T-helper 17 cell (primary cell): ENCODE measurements around the gene MACROD2. TPM values are rescaled to one million over a fixed set of nuclear protein-coding genes. Genes with fewer than 3 reads are reported as not detected.
"Not testable (repeated sequence)": the region's sequence is repeated elsewhere in the genome, so short reads cannot be mapped to it uniquely, and the experiment has no call there.

Source experiments
- ATAC-seq: fragments of 150-1000 bp; cut with Tn5 transposase; 2 replicates; pipeline ENCODE4 v1.10.0; 2021; ENCODE audit warnings: mild to moderate bottlenecking, moderate library complexity
- DNase-seq, 3 donors: peaks; one replicate each; pipeline versions ENCODE4 v3.0.0 to v3.0.0-alpha.2; 2020 to 2021
- H3K9me3 ChIP-seq: one replicate; pipeline ENCODE4 v1.7.0; 2013; ENCODE audit warnings: low read length, mild to moderate bottlenecking; ENCODE audit not compliant: control insufficient read depth, poor library complexity, severe bottlenecking
- H3K27ac Mint-ChIP-seq: one replicate; pipeline ENCODE4 v1.8.0; 2022; ENCODE audit warnings: mild to moderate bottlenecking, moderate library complexity, mixed read lengths
- H3K27me3 Mint-ChIP-seq: one replicate; pipeline ENCODE4 v1.8.0; 2022; ENCODE audit warnings: mixed read lengths
- H3K36me3 Mint-ChIP-seq: one replicate; pipeline ENCODE4 v1.8.0; 2022; ENCODE audit warnings: low read depth, mixed read lengths
- H3K4me1 Mint-ChIP-seq: one replicate; pipeline ENCODE4 v1.8.0; 2022; ENCODE audit warnings: mild to moderate bottlenecking, mixed read lengths
- H3K4me3 Mint-ChIP-seq: one replicate; pipeline ENCODE4 v1.8.0; 2022; ENCODE audit warnings: mild to moderate bottlenecking, moderate library complexity, mixed read lengths
- total RNA-seq, 4 donors: library from RNA in 2 of 4; stranded (reverse) in 2 of 4; gene quantifications; one replicate each; pipeline ENCODE4 v1.2.3 and lab custom pipeline; 2022 to 2026

The MACROD2 gene
- total RNA-seq, 2 donors from 2014 or later, result 0.85 TPM; not detected in 1

DNA sequence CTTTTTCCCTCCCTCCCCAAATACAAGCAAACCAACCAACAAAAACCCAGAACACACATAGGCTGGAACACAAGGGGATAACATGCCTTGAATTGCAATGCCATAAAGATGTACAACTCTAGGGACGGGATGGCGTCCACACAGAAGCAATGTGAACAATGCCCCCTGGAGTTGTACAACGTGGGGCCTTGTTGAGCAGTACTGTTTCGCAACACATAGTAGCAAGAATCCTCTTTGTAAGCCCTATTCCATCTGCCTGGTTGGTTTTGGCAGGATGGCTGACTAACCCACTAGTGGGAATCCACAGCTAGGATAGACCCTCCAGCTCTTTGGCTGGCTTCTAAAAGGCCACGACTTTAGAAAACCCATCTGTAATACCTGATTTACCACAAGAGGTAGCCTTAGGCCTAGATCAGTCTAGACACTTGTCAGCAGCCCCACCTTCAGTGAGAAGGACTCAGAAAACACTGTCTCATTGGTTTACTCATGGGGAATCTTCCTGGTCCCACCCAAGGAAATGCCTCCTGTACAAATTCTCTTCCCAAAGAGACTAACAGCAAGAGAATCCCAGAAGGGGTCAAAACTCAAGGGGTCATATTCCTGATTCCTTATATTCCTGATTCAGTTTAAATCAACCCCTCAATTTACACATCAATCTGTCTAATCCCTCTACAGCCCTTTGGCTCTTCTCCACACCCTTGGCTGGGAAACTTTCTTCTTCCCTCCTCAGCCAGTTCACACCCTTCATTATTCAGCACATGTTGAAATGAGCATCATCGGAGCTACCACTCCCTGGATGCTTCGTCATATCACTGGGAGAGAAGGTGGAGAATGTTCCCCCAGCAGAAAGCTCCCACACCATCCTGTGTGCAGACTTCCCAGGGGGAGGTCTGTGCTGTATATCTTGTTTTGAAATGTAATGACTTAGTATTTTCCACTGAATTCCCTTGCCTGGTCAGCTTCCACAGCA, 964.5 kb downstream of the MACROD2 start:
- no peak overlapping the region for H3K27ac Mint-ChIP-seq
- ATAC-seq (no peak), DNase-seq (no peak)
- no peak overlapping the region for H3K4me3 Mint-ChIP-seq
- H3K9me3 ChIP-seq, result no peaks in the 10 kb centered on the region
- H3K4me1 Mint-ChIP-seq, result no peaks in the 10 kb centered on the region
- no peaks in the 10 kb centered on the region for H3K27me3 Mint-ChIP-seq
- H3K36me3 Mint-ChIP-seq, result no peaks in the 10 kb centered on the region

DNA sequence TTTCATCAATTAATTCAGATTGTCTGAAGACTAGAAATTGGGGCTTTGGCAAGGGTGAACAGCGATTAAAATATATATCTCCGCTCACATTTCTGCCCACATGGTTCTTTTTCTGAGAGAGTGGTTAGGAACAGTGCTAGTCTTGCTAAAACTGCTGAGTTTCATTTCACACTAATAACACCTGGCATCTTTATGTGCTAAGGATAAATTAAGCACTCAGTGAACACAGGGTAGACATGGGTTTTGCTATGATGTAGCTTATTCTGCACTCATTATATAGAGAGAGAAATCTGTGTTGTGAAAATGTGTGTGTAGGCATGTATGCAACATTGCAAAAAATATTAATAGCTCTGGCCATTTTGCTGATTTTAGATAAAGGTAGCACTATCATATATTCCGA, 965.5 kb downstream of the MACROD2 start:
- Mint-ChIP-seq H3K27ac (no peak overlapping the region), H3K36me3 (no peaks in the 10 kb centered on the region), H3K4me3 (no peak overlapping the region), H3K4me1 (no peaks in the 10 kb centered on the region), H3K27me3 (no peaks in the 10 kb centered on the region)
- no peaks in the 10 kb centered on the region for H3K9me3 ChIP-seq
- DNase-seq, result no peak
- ATAC-seq, result no peak

DNA sequence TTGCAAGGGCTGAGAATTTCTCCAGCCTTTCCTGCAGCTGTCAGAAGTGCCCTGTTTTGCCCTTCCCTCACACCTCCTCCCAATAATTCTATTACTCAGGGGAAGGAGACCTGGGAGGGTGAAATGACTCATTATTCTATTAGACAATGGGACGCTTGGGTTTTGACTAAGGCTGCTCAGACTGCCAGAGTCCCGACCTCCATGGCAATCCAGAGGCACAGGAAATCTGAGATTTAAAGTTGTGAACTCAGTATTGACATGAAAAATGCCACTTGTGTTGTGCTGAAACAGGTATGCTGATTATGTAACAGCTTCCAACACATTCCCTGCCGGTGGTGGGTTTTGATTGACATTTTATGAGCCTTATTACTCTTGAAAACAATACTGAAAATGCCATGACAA, 967.9 kb downstream of the MACROD2 start:
- no peak overlapping the region for H3K4me3 Mint-ChIP-seq
- no peaks in the 10 kb centered on the region for H3K36me3 Mint-ChIP-seq
- H3K4me1 Mint-ChIP-seq, result no peaks in the 10 kb centered on the region
- no peak overlapping the region for H3K27ac Mint-ChIP-seq
- ATAC-seq (no peak), DNase-seq (no peak)
- H3K27me3 Mint-ChIP-seq, result no peaks in the 10 kb centered on the region
- no peaks in the 10 kb centered on the region for H3K9me3 ChIP-seq

DNA sequence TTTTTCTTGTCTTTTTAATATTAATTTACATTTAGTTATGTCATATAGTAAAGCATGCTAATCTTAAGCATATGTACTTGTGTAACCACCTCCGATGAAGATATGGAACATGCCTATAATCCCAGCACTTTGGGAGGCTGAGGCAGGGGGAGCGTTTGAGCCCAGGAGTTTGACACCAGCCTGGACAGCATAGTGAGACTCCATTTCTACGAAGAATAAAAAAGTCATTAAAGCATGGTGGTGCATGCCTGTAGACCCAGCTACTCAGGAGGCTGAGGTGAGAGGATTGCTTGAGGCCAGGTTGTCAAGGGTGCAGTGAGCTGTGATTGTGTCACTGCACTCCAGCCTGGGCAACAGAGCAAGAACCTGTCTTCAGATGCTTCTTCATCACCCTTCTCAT, 970.9 kb downstream of the MACROD2 start:
- Mint-ChIP-seq H3K36me3 (no peaks in the 10 kb centered on the region), H3K27ac (no peak overlapping the region), H3K4me3 (no peak overlapping the region), H3K4me1 (no peaks in the 10 kb centered on the region), H3K27me3 (no peaks in the 10 kb centered on the region)
- H3K9me3 ChIP-seq, result no peaks in the 10 kb centered on the region
- ATAC-seq (no peak), DNase-seq (no peak)

DNA sequence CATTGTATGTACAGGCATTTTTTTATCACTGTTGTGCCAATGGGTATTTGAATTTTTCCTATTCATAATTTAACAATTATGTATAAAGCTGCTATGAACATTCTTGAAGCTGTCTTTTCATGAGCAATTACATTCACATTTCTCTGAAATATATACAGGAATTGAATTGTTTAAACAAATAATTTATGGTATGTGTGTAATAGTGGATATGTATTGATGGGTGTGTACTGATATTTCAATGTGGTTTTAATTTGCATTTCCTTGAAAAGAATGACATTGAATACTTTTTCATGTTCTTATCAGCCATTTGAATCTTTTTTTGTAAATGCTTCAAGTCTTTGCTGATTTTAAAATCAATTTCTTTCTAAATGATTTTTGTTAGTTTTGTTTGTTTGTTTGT, 971.5 kb downstream of the MACROD2 start:
- no peak for DNase-seq
- Mint-ChIP-seq H3K4me1 (no peaks in the 10 kb centered on the region), H3K4me3 (no peak overlapping the region), H3K36me3 (no peaks in the 10 kb centered on the region), H3K27me3 (no peaks in the 10 kb centered on the region), H3K27ac (no peak overlapping the region)
- no peak for ATAC-seq
- no peaks in the 10 kb centered on the region for H3K9me3 ChIP-seq

DNA sequence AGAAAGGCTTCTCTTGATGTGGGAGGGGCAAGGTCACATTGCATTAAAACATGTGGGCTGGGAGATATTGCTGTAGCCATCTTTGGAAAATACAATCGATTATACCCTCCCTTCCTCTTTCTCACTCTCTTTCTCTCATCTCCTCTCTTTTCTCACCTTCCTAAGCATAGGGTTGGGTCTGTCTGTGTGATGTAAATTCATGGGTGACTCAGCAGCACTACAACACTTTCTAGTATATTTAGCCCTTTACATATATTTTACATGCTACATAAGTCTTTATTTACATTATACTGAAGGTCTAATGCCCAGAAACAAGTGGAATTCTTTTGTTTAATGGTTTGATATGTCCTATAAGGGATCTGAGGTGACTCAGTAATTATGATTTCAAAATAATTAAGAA, 976.9 kb downstream of the MACROD2 start:
- no peak overlapping the region for H3K27ac Mint-ChIP-seq
- H3K27me3 Mint-ChIP-seq, result no peaks in the 10 kb centered on the region
- no peaks in the 10 kb centered on the region for H3K4me1 Mint-ChIP-seq
- no peak for ATAC-seq
- no peaks in the 10 kb centered on the region for H3K9me3 ChIP-seq
- no peaks in the 10 kb centered on the region for H3K36me3 Mint-ChIP-seq
- no peak for DNase-seq
- no peak overlapping the region for H3K4me3 Mint-ChIP-seq

DNA sequence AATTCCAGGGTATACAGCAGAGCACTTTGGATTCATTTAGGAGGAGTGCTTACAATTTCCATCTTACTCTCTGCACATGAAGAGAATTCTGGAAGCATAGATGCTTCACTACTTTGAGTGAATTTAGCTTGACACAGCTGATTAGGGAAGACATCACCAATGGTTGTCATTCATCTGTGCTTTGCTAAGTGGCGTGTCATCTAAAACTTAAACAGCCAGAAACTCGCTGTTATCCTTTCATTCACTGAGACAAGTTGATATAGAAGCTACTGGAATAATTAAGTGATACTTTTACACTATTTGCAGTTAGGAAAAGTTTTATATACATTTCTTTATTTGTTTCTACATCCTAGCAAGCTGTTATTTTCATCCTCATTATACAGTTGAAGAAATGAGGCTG, 977.4 kb downstream of the MACROD2 start:
- DNase-seq (no peak), ATAC-seq (no peak)
- no peaks in the 10 kb centered on the region for H3K4me1 Mint-ChIP-seq
- no peaks in the 10 kb centered on the region for H3K36me3 Mint-ChIP-seq
- no peak overlapping the region for H3K4me3 Mint-ChIP-seq
- no peaks in the 10 kb centered on the region for H3K27me3 Mint-ChIP-seq
- no peaks in the 10 kb centered on the region for H3K9me3 ChIP-seq
- no peak overlapping the region for H3K27ac Mint-ChIP-seq

DNA sequence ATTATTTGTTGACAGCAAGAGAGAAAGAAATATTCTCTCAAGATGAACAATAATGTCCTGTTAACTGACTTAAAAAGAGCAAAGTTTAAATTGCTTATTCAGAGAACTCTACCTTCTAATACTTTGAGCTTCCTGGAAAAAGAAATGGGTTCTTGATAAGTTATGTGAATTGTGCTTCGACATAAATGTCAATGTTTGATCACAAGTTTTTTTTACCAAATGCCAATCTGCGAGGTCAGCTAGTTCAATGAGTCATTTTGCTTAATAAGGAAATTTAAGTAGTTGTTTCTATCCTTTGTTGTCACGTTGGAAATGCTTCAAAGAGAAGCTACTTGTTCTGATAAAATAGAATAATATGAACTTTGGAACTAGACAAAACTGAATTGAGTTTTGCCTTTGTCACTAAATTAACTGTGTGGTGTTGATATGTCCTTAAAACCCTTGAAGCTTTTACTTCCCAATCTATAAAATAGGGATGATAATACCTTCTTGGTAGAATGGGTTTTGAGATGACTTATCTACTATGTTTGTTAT, 984.2 kb downstream of the MACROD2 start:
- Mint-ChIP-seq H3K27me3 (no peaks in the 10 kb centered on the region), H3K4me1 (no peaks in the 10 kb centered on the region), H3K4me3 (no peak overlapping the region), H3K27ac (no peak overlapping the region), H3K36me3 (no peaks in the 10 kb centered on the region)
- no peaks in the 10 kb centered on the region for H3K9me3 ChIP-seq
- DNase-seq (no peak), ATAC-seq (no peak)

DNA sequence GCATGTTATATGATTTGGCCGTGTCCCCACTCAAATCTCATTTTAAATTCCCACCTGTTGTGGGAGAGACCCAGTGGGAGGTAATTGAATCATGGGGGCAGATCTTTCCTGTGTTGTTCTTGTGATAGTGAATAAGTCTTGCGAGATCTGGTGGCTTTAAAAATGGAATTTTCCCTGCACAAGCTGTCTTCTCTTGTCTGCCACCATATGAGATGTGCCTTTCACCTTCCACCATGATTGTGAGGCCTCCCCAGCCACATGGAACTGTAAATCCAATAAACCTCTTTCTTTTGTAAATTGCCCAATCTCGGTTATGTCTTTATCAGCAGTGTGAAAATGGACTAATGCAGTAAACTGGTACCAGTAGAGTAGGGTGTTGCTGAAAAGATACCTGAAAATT, 986.2 kb downstream of the MACROD2 start:
- not testable (repeated sequence) for H3K27me3 Mint-ChIP-seq, ATAC-seq, H3K4me1 Mint-ChIP-seq, H3K27ac Mint-ChIP-seq, DNase-seq, H3K4me3 Mint-ChIP-seq, H3K36me3 Mint-ChIP-seq, H3K9me3 ChIP-seq

DNA sequence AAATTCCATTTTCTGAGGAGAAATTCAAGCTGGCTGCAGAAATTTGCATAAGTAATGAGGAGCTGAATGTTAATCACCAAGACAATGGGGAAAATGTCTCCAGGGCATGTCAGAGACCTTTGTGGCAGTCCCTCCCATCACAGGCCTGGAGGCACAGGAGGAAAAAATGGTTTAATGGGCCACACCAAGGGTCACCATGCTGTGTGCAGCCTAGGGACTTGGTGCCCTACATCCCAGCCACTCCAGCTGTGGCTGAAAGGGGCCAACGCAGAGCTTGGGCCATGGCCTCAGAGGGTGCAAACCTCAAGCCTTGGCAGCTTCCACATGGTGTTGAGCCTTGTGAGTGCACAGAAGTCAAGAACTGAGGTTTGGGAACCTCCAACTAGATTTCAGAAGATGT, 987.0 kb downstream of the MACROD2 start:
- H3K9me3 ChIP-seq, ATAC-seq: not testable (repeated sequence)

DNA sequence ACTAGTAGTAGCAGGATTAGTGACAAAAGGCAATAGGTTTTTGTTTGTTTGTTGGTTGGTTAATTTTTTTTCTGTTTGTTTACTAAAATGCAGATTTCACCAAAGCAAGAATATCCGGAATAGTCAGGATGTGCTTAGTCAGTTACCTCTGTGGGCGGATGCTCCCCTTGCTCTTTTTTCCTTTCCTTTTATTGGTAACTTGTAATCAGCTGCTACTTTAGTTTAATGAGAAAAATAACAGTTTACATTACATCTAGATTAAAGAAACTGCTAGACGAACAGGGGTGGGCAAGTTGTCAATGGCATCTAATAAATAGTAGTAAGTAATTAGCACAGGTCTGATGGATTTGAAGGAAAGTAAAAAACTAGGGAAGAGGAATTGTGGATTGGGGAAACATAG, 989.0 kb downstream of the MACROD2 start:
- H3K36me3 Mint-ChIP-seq, result no peaks in the 10 kb centered on the region

More for the DNA sequence above, 987.0 kb downstream of the MACROD2 start:
- H3K4me1 Mint-ChIP-seq, H3K27ac Mint-ChIP-seq, DNase-seq, H3K4me3 Mint-ChIP-seq, H3K36me3 Mint-ChIP-seq, H3K27me3 Mint-ChIP-seq: not testable (repeated sequence)

DNA sequence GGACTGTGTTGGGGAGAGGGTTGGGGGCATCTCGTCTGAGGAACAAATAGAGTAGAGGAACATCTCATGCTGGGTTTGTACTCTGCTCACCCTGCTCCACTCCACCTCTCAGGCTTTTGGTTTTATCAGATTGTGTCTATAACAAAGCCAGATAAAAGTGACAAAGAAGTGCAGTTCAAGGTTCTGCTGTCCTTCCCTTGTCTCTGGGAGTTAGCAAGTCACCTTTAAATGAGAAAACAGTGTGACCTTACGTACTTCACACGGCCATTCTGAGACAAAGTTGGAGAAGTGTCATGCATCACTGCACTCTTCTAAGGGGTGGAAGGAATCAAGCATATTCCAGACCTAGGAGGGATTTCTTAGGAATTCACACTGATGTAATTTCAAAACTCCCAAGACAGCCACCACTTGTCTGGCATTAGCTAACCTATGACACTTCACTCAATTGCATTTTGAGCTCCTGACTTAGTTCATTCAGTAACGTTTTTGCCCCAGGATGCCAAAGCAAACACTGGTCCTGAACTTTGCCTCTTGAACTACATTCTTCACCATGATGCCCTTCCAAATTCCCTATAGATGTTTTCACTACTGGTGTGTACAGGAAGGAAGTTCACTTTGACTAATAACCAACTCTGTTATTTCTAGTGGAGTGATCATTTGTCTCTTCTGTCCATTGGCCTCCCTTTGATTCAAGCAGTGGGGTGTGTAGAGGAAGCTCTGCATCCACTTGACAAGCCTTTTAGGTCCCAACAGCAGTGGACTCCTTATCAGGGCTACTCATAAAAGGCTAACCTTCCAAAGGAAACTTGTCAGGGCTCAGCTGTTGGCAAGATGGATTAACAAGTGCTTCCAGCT, 989.7 kb downstream of the MACROD2 start:
- no peak overlapping the region for H3K27ac Mint-ChIP-seq
- no peaks in the 10 kb centered on the region for H3K36me3 Mint-ChIP-seq
- no peaks in the 10 kb centered on the region for H3K9me3 ChIP-seq
- ATAC-seq (no peak), DNase-seq (no peak)
- H3K4me1 Mint-ChIP-seq, result no peaks in the 10 kb centered on the region
- no peaks in the 10 kb centered on the region for H3K27me3 Mint-ChIP-seq
- no peak overlapping the region for H3K4me3 Mint-ChIP-seq

More for the DNA sequence above, 989.0 kb downstream of the MACROD2 start:
- Mint-ChIP-seq H3K27me3 (no peaks in the 10 kb centered on the region), H3K4me1 (no peaks in the 10 kb centered on the region), H3K4me3 (no peak overlapping the region), H3K27ac (no peak overlapping the region)
- DNase-seq (no peak), ATAC-seq (no peak)
- H3K9me3 ChIP-seq, result no peaks in the 10 kb centered on the region

DNA sequence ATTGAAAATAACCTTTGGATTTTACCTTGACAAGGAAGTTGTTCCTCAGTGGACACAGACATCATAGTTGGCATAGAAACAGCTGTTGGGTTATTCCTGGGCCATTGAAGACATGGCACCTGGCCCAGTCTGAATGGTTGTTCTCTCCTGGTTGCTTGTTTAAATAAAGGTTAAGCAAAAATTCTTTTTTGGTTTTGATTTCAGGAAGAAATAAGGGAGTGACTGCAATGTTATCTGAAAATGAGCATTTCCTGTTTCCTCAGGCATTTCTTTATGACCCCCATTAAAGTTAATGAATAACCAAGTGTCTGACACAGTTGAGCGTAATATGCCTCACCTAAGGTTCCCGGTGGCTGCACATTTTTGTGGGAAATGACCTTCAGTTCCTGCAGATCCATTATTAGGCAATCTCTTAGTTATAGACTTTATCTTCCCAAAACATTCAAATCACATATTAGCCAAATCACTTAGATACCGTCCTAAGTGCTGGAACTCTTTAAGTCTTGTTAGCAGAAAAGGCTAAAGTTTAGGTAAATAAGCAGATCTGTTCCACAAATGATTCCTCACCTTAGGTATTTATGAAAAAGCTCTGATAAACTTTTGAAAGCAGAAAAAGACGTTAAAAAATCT, 990.8 kb downstream of the MACROD2 start:
- DNase-seq (no peak), ATAC-seq (no peak)
- Mint-ChIP-seq H3K4me3 (no peak overlapping the region), H3K4me1 (no peaks in the 10 kb centered on the region), H3K27ac (no peak overlapping the region), H3K36me3 (no peaks in the 10 kb centered on the region), H3K27me3 (no peaks in the 10 kb centered on the region)
- H3K9me3 ChIP-seq, result no peaks in the 10 kb centered on the region
